GM12878 (cell line): Measurements from ENCODE around the gene TOX2. TPM values are rescaled to one million over a fixed set of nuclear protein-coding genes. Genes with fewer than 3 reads are reported as not detected.

ENCODE experiments used
- ATAC-seq: fragments of 200-7000 bp; cut with Tn5 transposase; 3 replicates; pipeline ENCODE4 v1.9.1; 2020; ENCODE audit warnings: mild to moderate bottlenecking, moderate library complexity
- BruUV-seq: library from RNA; stranded (reverse); fragments of 400-500 nt; replicated peaks from 2 replicates; lab custom pipeline; 2021; lab: Mats Ljungman, UMichigan
- CTCF ChIA-PET: fragments of 300-600 bp; sonication (Branson Sonifier 250); formaldehyde crosslinking; extraction: SDS; loops from one replicate; lab custom pipeline; 2021; ENCODE audit warnings: inconsistent platforms; lab: Yijun Ruan, JAX
- POLR2A ChIA-PET: fragments of 350-600 bp; formaldehyde crosslinking; extraction: SDS; loops from one replicate; lab custom pipeline; 2021; ENCODE audit warnings: inconsistent platforms; lab: Charles Lee
- RAD21 ChIA-PET: fragments of 300-600 bp; sonication (Branson Sonifier 250); formaldehyde crosslinking; loops from one replicate; lab custom pipeline; 2023; ENCODE audit warnings: antibody characterized with exemption; ENCODE audit not compliant: unreplicated experiment; lab: Charles Lee
- SMC1A ChIA-PET: fragments of 300-600 bp; sonication (Branson Sonifier 250); formaldehyde crosslinking; loops from one replicate; lab custom pipeline; 2023; ENCODE audit not compliant: unreplicated experiment, uncharacterized antibody; lab: Charles Lee
- DNase-seq: peaks from one replicate; pipeline ENCODE4 v3.0.0-alpha.2; 2011; ENCODE audit warnings: low read depth, low spot score
- FAIRE-seq: peaks from 3 replicates; lab custom pipeline; 2011; peaks lifted over from hg19 to GRCh38; lab: Jason Lieb, UNC
- H2AFZ ChIP-seq: 2 replicates; pipeline ENCODE4 v1.6.0; 2011; ENCODE audit warnings: low read depth, low read length, control low read depth; ENCODE audit not compliant: control insufficient read depth
- H3K27ac ChIP-seq: 2 replicates; pipeline ENCODE4 v1.5.1; 2011; ENCODE audit warnings: control low read depth; ENCODE audit not compliant: control insufficient read depth, insufficient read depth
- H3K27me3 ChIP-seq, 2 experiments: replicated peaks in 1 of 2; 2 replicates each; pipeline versions ENCODE4 v1.6.0 to v1.6.1; 2011; ENCODE audit warnings: low read length in 1 of 2; ENCODE audit not compliant: control insufficient read depth in 2 of 2, insufficient read depth in 2 of 2
- H3K36me3 ChIP-seq, 2 experiments: 2 replicates each; pipeline ENCODE4 v1.5.1; 2011; ENCODE audit warnings: low read length in 1 of 2; ENCODE audit not compliant: control insufficient read depth in 2 of 2, insufficient read depth in 2 of 2
- H3K4me1 ChIP-seq: 2 replicates; pipeline ENCODE4 v1.6.1; 2011; ENCODE audit warnings: mild to moderate bottlenecking, low read length, moderate library complexity, mixed read lengths; ENCODE audit not compliant: control insufficient read depth, insufficient read depth
- H3K4me2 ChIP-seq: 2 replicates; pipeline ENCODE4 v1.6.0; 2011; ENCODE audit warnings: control low read depth; ENCODE audit not compliant: control insufficient read depth, insufficient read depth
- H3K4me3 ChIP-seq: fragments of 200-600 bp; sonication (generic); 2 replicates; pipeline ENCODE4 v1.5.1; 2016
- H3K79me2 ChIP-seq: 2 replicates; pipeline ENCODE4 v1.6.0; 2011; ENCODE audit warnings: low read length; ENCODE audit not compliant: control insufficient read depth, insufficient read depth
- H3K9ac ChIP-seq: 2 replicates; pipeline ENCODE4 v1.8.0; 2011; ENCODE audit warnings: low read length, control low read depth, mixed read lengths; ENCODE audit not compliant: control insufficient read depth, insufficient read depth
- H3K9me3 ChIP-seq: replicated peaks from 3 replicates; pipeline ENCODE4 v1.5.1; 2011; ENCODE audit warnings: mild to moderate bottlenecking, low read length; ENCODE audit not compliant: control insufficient read depth, insufficient read depth
- H4K20me1 ChIP-seq: 2 replicates; pipeline ENCODE4 v1.6.0; 2011; ENCODE audit not compliant: control insufficient read depth, insufficient read depth
- CEBPZ ChIP-seq: fragments of 150-350 bp; IDR thresholded peaks from 2 replicates; pipeline ENCODE4 v1.6.1; 2016; ENCODE audit warnings: low read depth, low read length
- NFIC ChIP-seq: IDR thresholded peaks from 2 replicates; pipeline ENCODE4 v1.6.1; 2012; ENCODE audit warnings: low read depth, mild to moderate bottlenecking, inconsistent platforms, low read length, moderate library complexity
- NRF1 ChIP-seq: conservative IDR thresholded peaks from 2 replicates; pipeline ENCODE4 v1.6.1; 2011; ENCODE audit warnings: mild to moderate bottlenecking, low read depth, low read length, improper control_type of control experiment
- SIX5 ChIP-seq: IDR thresholded peaks from 2 replicates; pipeline ENCODE4 v1.6.1; 2011; ENCODE audit warnings: mild to moderate bottlenecking, low read depth, low read length, moderate library complexity; ENCODE audit not compliant: severe bottlenecking
- SMARCA5 ChIP-seq: fragments of 450-650 bp; IDR thresholded peaks from 2 replicates; pipeline ENCODE4 v1.6.1; 2017; ENCODE audit warnings: mild to moderate bottlenecking
- STAT3 ChIP-seq: IDR thresholded peaks from 2 replicates; pipeline ENCODE4 v1.6.1; 2011; ENCODE audit warnings: low read depth, low read length, improper control_type of control experiment
- SUZ12 ChIP-seq: fragments of 200-600 bp; sonication (generic); IDR thresholded peaks from one replicate; pipeline ENCODE4 v1.6.1; 2018; ENCODE audit warnings: antibody characterized with exemption, mild to moderate bottlenecking; ENCODE audit not compliant: unreplicated experiment
- TCF3 ChIP-seq: IDR thresholded peaks from 2 replicates; pipeline ENCODE4 v1.6.1; 2012; ENCODE audit warnings: low read depth, mild to moderate bottlenecking, low read length, borderline replicate concordance; ENCODE audit not compliant: insufficient read depth
- WRNIP1 ChIP-seq: IDR thresholded peaks from 2 replicates; pipeline ENCODE4 v1.6.1; 2011; ENCODE audit warnings: low read depth, low read length, improper control_type of control experiment, borderline replicate concordance
- WGBS: methylation state at CpG from one replicate; pipeline ENCODE4 v1.1.6; 2016; ENCODE audit warnings: low lambda C conversion rate; ENCODE audit not compliant: insufficient replicate concordance, insufficient coverage; ENCODE audit errors: missing lambda C conversion rate; 5-methylcytosine and 5-hydroxymethylcytosine counted together
- in situ Hi-C: fragments of 300-500 bp; cut with MboI; formaldehyde crosslinking; loops from 9 replicates; pipeline ENCODE4 v1.14.3; 2018; ENCODE audit warnings: mixed read lengths
- intact Hi-C: fragments of 100-400 bp; cut with micrococcal nuclease; formaldehyde crosslinking; loops from one replicate; pipeline ENCODE4 v1.14.2; 2022; ENCODE audit not compliant: unreplicated experiment
- polyA plus RNA-seq, 11 experiments: library from polyadenylated mRNA; depleted of rRNA in 4 of 11; unstranded in 6 of 11; stranded (reverse) in 5 of 11; fragments of >200 nt; fragmentation: Nextera tagmentation in 4 of 11; fragmentation: Illumina TruSeq in 1 of 11; extraction: Ambion mirVana in 4 of 11; extraction: Trizol in 1 of 11; gene quantifications; 1 replicate in 1 of 11; 2 replicates in 10 of 11; pipeline versions ENCODE4 v1.2.1 to v1.2.3, GENCODE V29; 2011 to 2016; ENCODE audit warnings: inconsistent platforms in 2 of 11, missing spikeins in 2 of 11, low read depth in 1 of 11
- total RNA-seq, 4 experiments: library from RNA; depleted of rRNA in 3 of 4; stranded (reverse); fragments of >200 nt in 3 of 4; fragmentation: Illumina TruSeq in 1 of 4; extraction: Trizol in 1 of 4; gene quantifications; 2 replicates each; pipeline versions ENCODE4 v1.2.1 to v1.2.3, GENCODE V29; 2013 to 2021

Gene TOX2
- total and polyA plus RNA-seq, 10 of the 15 experiments (the other 5 are each of a cell fraction or from before 2014, with no cell fraction given), result 2.6 to 40.5 (median 7.9) TPM

- no peak for DNase-seq
- SMC1A ChIA-PET, result interaction anchor here (1.3 to 4.8 kb wide), 3 partner anchors 9 to 13 kb away, joined by 4 to 24 read pairs (median 14); no protein-coding TSS in a partner anchor
- no peak overlapping the region for H3K4me3 ChIP-seq
- H3K4me1 ChIP-seq, result peaks cover 4% of the 10 kb centered on the region
- no peak overlapping the region for H3K27ac ChIP-seq
- ATAC-seq, result no peak
- POLR2A ChIA-PET, result interaction anchor here (0.9 kb wide), 2 partner anchors 9 to 42 kb away, joined by 3 to 6 read pairs; no protein-coding TSS in a partner anchor
- no peak for FAIRE-seq
- CTCF ChIA-PET, result interaction anchor here (0.6 to 1.8 kb wide), 3 partner anchors 10 to 46 kb away, joined by 3 to 5 read pairs (median 3); no protein-coding TSS in a partner anchor
- intact Hi-C loops (no loop called here), in situ Hi-C loops (no loop called here)
- no peaks in the 10 kb centered on the region; the same call in 2 of the 3 replicates for H3K9me3 ChIP-seq
- no peaks in the 10 kb centered on the region for H4K20me1 ChIP-seq
- H3K27me3 ChIP-seq, result no peaks in the 10 kb centered on the region
- no TSS peak for BruUV-seq
- WGBS, result 29% methylated on average over 1 of the region's 1 CpG
- no peaks in the 10 kb centered on the region for H3K79me2 ChIP-seq
- no peak overlapping the region for H3K4me2 ChIP-seq
- RAD21 ChIA-PET, result interaction anchor here (0.8 kb wide), 1 partner anchor 9 kb away, joined by 3 read pairs; no protein-coding TSS in a partner anchor
- TF ChIP-seq STAT3 (no peak), NFIC (no peak), CEBPZ (no peak), SMARCA5 (no peak), SIX5 (no peak), SUZ12 (no peak), NRF1 (no peak), TCF3 (no peak), WRNIP1 (no peak)
- TF ChIP-seq, all 136 proteins: peak for 0
- H3K9ac ChIP-seq, result no peak overlapping the region
- H2AFZ ChIP-seq, result no peak overlapping the region
- H3K36me3 ChIP-seq, result no peaks in the 10 kb centered on the region; a peak in 1 of 4 replicates
Measured at GRCh38 chr20:43987018-43987417, 72.4 kb downstream of the TOX2 start.
